H9 (cell line): Measurements from ENCODE around the gene TM2D1. TPM values are rescaled to one million over a fixed set of nuclear protein-coding genes. Genes with fewer than 3 reads are reported as not detected.

Source experiments
- DNase-seq: peaks from one replicate; pipeline ENCODE4 v3.0.0-alpha.2; 2017
- H2AFZ ChIP-seq: one replicate; pipeline ENCODE4 v1.6.1; 2013; ENCODE audit warnings: mild to moderate bottlenecking, low read length, control low read depth, moderate library complexity
- H2AK5ac ChIP-seq: 2 replicates; pipeline ENCODE4 v1.6.1; 2013; ENCODE audit warnings: low read length, control low read depth, mixed read lengths; ENCODE audit not compliant: insufficient read length
- H2BK120ac ChIP-seq: one replicate; pipeline ENCODE4 v1.6.1; 2013; ENCODE audit warnings: low read depth, mild to moderate bottlenecking, low read length, control low read depth, inconsistent platforms; ENCODE audit not compliant: poor library complexity, severe bottlenecking
- H2BK12ac ChIP-seq: 2 replicates; pipeline ENCODE4 v1.6.1; 2013; ENCODE audit warnings: low read length, control low read depth, mixed read lengths, low read depth; ENCODE audit not compliant: insufficient read length
- H2BK15ac ChIP-seq: 2 replicates; pipeline ENCODE4 v1.6.1; 2013; ENCODE audit warnings: low read depth, low read length, control low read depth
- H2BK20ac ChIP-seq: one replicate; pipeline ENCODE4 v1.6.1; 2013; ENCODE audit warnings: low read depth, mild to moderate bottlenecking, low read length, control low read depth, inconsistent platforms; ENCODE audit not compliant: poor library complexity, severe bottlenecking
- H2BK5ac ChIP-seq: 2 replicates; pipeline ENCODE4 v1.6.1; 2013; ENCODE audit warnings: low read length, control low read depth, mixed read lengths; ENCODE audit not compliant: insufficient read length
- H3K14ac ChIP-seq: 2 replicates; pipeline ENCODE4 v1.6.1; 2013; ENCODE audit warnings: low read length, control low read depth; ENCODE audit not compliant: insufficient read depth
- H3K18ac ChIP-seq: 2 replicates; pipeline ENCODE4 v1.6.1; 2013; ENCODE audit warnings: low read depth, mild to moderate bottlenecking, mixed read lengths, low read length, control low read depth; ENCODE audit not compliant: insufficient read length
- H3K23ac ChIP-seq: 2 replicates; pipeline ENCODE4 v1.6.1; 2013; ENCODE audit warnings: low read length, control low read depth, mixed read lengths, low read depth; ENCODE audit not compliant: insufficient read length
- H3K23me2 ChIP-seq: 2 replicates; pipeline ENCODE4 v1.6.1; 2013; ENCODE audit warnings: low read depth, mild to moderate bottlenecking, mixed read lengths, low read length, control low read depth; ENCODE audit not compliant: insufficient read length, poor library complexity, severe bottlenecking
- H3K27ac ChIP-seq: 2 replicates; pipeline ENCODE4 v1.5.1; 2013; ENCODE audit warnings: low read length, control low read depth, mixed read lengths, low read depth; ENCODE audit not compliant: insufficient read length
- H3K27me3 ChIP-seq: 2 replicates; pipeline ENCODE4 v1.6.1; 2013; ENCODE audit warnings: low read length, control low read depth, inconsistent platforms; ENCODE audit not compliant: insufficient read depth
- H3K4ac ChIP-seq: 2 replicates; pipeline ENCODE4 v1.6.1; 2013; ENCODE audit warnings: low read depth, mild to moderate bottlenecking, control low read depth, inconsistent platforms, low read length, moderate library complexity
- H3K4me1 ChIP-seq: 2 replicates; pipeline ENCODE4 v1.6.1; 2013; ENCODE audit warnings: low read length, control low read depth, inconsistent platforms; ENCODE audit not compliant: insufficient read depth
- H3K4me2 ChIP-seq: 2 replicates; pipeline ENCODE4 v1.6.1; 2013; ENCODE audit warnings: low read length, control low read depth, mixed read lengths; ENCODE audit not compliant: insufficient read length, insufficient read depth
- H3K56ac ChIP-seq: 2 replicates; pipeline ENCODE4 v1.6.1; 2013; ENCODE audit warnings: low read depth, mild to moderate bottlenecking, mixed read lengths, low read length, control low read depth; ENCODE audit not compliant: insufficient read length
- H3K79me1 ChIP-seq: 2 replicates; pipeline ENCODE4 v1.6.1; 2013; ENCODE audit warnings: low read depth, mild to moderate bottlenecking, moderate library complexity, low read length, control low read depth, inconsistent platforms; ENCODE audit not compliant: insufficient read depth, poor library complexity, severe bottlenecking
- H3K79me2 ChIP-seq: 2 replicates; pipeline ENCODE4 v1.6.1; 2013; ENCODE audit warnings: low read length, control low read depth, inconsistent platforms; ENCODE audit not compliant: insufficient read depth
- H3K9ac ChIP-seq: 2 replicates; pipeline ENCODE4 v1.6.1; 2013; ENCODE audit warnings: low read length, control low read depth, mixed read lengths; ENCODE audit not compliant: insufficient read length; ENCODE audit errors: extremely low read depth
- H3K9me3 ChIP-seq: one replicate; pipeline ENCODE4 v1.6.1; 2013; ENCODE audit warnings: low read depth, low read length, inconsistent platforms; ENCODE audit not compliant: control insufficient read depth
- H3T11ph ChIP-seq: one replicate; pipeline ENCODE4 v1.6.1; 2013; ENCODE audit warnings: mild to moderate bottlenecking, low read length, control low read depth, inconsistent platforms
- H4K20me1 ChIP-seq: one replicate; pipeline ENCODE4 v1.6.1; 2013; ENCODE audit not compliant: control insufficient read depth, insufficient read length, insufficient read depth
- H4K5ac ChIP-seq: 2 replicates; pipeline ENCODE4 v1.6.1; 2013; ENCODE audit warnings: low read depth, mild to moderate bottlenecking, mixed read lengths, low read length, control low read depth; ENCODE audit not compliant: insufficient read length
- H4K8ac ChIP-seq: replicated peaks from 2 replicates; pipeline ENCODE4 v1.6.1; 2013; ENCODE audit warnings: low read length, control low read depth, mixed read lengths, low read depth; ENCODE audit not compliant: insufficient read length
- H4K91ac ChIP-seq: 2 replicates; pipeline ENCODE4 v1.6.1; 2013; ENCODE audit warnings: low read depth, mild to moderate bottlenecking, moderate library complexity, mixed read lengths, low read length, control low read depth; ENCODE audit not compliant: insufficient read length
- H3K27ac Mint-ChIP-seq, 3 experiments: 2 replicates in 2 of 3; 3 replicates in 1 of 3; pipeline ENCODE4 v1.8.0; 2020 to 2021; ENCODE audit warnings: mixed read lengths in 3 of 3, mild to moderate bottlenecking in 1 of 3, moderate library complexity in 1 of 3
- H3K27me3 Mint-ChIP-seq: 2 replicates; pipeline ENCODE4 v1.8.0; 2021; ENCODE audit warnings: low read depth, mild to moderate bottlenecking, moderate library complexity, mixed read lengths
- H3K36me3 Mint-ChIP-seq, 3 experiments: 2 replicates in 2 of 3; 3 replicates in 1 of 3; pipeline ENCODE4 v1.8.0; 2020 to 2021; ENCODE audit warnings: low read depth in 3 of 3, mixed read lengths in 3 of 3; ENCODE audit not compliant: insufficient read depth in 1 of 3
- H3K4me1 Mint-ChIP-seq, 2 experiments: 2 replicates each; pipeline ENCODE4 v1.8.0; 2020; ENCODE audit warnings: mixed read lengths in 2 of 2
- H3K4me3 Mint-ChIP-seq, 2 experiments: 2 replicates in 1 of 2; 3 replicates in 1 of 2; pipeline ENCODE4 v1.8.0; 2020 to 2021; ENCODE audit warnings: mild to moderate bottlenecking in 2 of 2, mixed read lengths in 2 of 2, moderate library complexity in 1 of 2
- H3K9me3 Mint-ChIP-seq, 2 experiments: 2 replicates in 1 of 2; 3 replicates in 1 of 2; pipeline ENCODE4 v1.8.0; 2020; ENCODE audit warnings: mild to moderate bottlenecking in 2 of 2, mixed read lengths in 2 of 2, moderate library complexity in 1 of 2
- WGBS: extraction: QIAGEN DNeasy Blood & Tissue Kit; methylation state at CpG from one replicate; pipeline ENCODE4 v1.1.7; 2013; ENCODE audit warnings: missing lambda C conversion rate, low lambda C conversion rate, mixed read lengths; ENCODE audit not compliant: insufficient read length; ENCODE audit errors: extremely low coverage; 5-methylcytosine and 5-hydroxymethylcytosine counted together
- total RNA-seq: library from RNA; stranded (reverse); gene quantifications from 2 replicates; pipeline ENCODE4 v1.2.1, GENCODE V29; 2021
- TF ChIP-seq, protein P1 (sequence below): fragments of 200-600 bp; sonication (generic); conservative IDR thresholded peaks from 3 replicates; pipeline ENCODE4 v1.8.0; 2021; ENCODE audit warnings: antibody characterized with exemption, mild to moderate bottlenecking

The TM2D1 gene
- total RNA-seq, 1 experiment from 2014 or later, result 20.3 TPM

DNA sequence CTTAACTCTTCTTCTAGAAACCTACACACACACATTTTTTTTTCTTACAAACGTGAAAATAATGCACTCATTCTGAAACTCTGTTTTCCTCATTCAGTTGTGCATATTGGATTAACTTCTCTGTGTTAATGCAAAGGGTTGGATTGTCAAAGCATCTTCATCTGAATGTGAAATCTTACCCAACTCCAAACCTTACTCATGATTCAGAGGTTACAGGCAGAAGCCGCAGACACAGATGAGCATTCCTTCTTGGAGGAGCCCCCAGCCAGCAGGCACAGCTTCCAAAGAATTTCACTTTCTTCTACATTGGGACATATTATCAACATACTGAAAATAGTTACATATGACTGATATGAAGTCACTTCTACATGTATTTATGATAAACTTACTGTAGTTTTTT, 33.0 kb upstream of the TM2D1 start:
- Histone ChIP-seq H3K4ac (no peak overlapping the region), H3K56ac (no peak overlapping the region), H2AK5ac (no peak overlapping the region), H3K9ac (no peak overlapping the region), H3K18ac (no peak overlapping the region), H4K5ac (no peak overlapping the region), H3K79me1 (peaks cover 18% of the 10 kb centered on the region), H2BK20ac (no peak overlapping the region), H2BK15ac (no peak overlapping the region), H4K91ac (no peak overlapping the region), H3K4me2 (no peak overlapping the region), H2AFZ (no peak overlapping the region), H3K14ac (no peak overlapping the region), H3K9me3 (no peaks in the 10 kb centered on the region), H2BK5ac (no peak overlapping the region), H3K27me3 (no peaks in the 10 kb centered on the region), H3K23ac (no peak overlapping the region), H2BK120ac (no peak overlapping the region), H3T11ph (no peak overlapping the region), H3K4me1 (no peaks in the 10 kb centered on the region; the same call in 1 of the 2 replicates), H3K27ac (no peak overlapping the region), H4K20me1 (no peaks in the 10 kb centered on the region), H4K8ac (no peak overlapping the region), H3K79me2 (peaks cover 13% of the 10 kb centered on the region; the same call in 1 of the 2 replicates), H2BK12ac (no peak overlapping the region), H3K23me2 (no peaks in the 10 kb centered on the region)
- TF ChIP-seq, protein P1, sequence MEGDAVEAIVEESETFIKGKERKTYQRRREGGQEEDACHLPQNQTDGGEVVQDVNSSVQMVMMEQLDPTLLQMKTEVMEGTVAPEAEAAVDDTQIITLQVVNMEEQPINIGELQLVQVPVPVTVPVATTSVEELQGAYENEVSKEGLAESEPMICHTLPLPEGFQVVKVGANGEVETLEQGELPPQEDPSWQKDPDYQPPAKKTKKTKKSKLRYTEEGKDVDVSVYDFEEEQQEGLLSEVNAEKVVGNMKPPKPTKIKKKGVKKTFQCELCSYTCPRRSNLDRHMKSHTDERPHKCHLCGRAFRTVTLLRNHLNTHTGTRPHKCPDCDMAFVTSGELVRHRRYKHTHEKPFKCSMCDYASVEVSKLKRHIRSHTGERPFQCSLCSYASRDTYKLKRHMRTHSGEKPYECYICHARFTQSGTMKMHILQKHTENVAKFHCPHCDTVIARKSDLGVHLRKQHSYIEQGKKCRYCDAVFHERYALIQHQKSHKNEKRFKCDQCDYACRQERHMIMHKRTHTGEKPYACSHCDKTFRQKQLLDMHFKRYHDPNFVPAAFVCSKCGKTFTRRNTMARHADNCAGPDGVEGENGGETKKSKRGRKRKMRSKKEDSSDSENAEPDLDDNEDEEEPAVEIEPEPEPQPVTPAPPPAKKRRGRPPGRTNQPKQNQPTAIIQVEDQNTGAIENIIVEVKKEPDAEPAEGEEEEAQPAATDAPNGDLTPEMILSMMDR, result no peak
- no CpG with 5 or more reads among the region's 2 CpGs for WGBS
- H3K9me3 Mint-ChIP-seq, result no peaks in the 10 kb centered on the region
- DNase-seq, result no peak
- H3K27ac Mint-ChIP-seq, result peak overlapping the region in 2 of 3 experiments; percentile 48 to 71; a peak in 2 of 7 replicates
- no peaks in the 10 kb centered on the region for H3K36me3 Mint-ChIP-seq
- no peaks in the 10 kb centered on the region for H3K27me3 Mint-ChIP-seq
- peaks cover 14 to 20% of the 10 kb centered on the region in 2 experiments for H3K4me1 Mint-ChIP-seq
- H3K4me3 Mint-ChIP-seq, result no peak overlapping the region
